Endodermal cell (in vitro differentiated cells): ENCODE data around the gene MRPS23. TPM values are rescaled to one million over a fixed set of nuclear protein-coding genes. Genes with fewer than 3 reads are reported as not detected.

Source experiments
- DNase-seq: peaks from one replicate; pipeline ENCODE4 v3.0.0-alpha.2; 2017
- H3K27ac ChIP-seq: 2 replicates; pipeline ENCODE4 v1.5.1; 2013; ENCODE audit warnings: mild to moderate bottlenecking, low read depth, low read length, moderate library complexity
- H3K27me3 ChIP-seq: 2 replicates; pipeline ENCODE4 v1.6.1; 2013; ENCODE audit warnings: mild to moderate bottlenecking, low read length, moderate library complexity; ENCODE audit not compliant: insufficient read depth, control insufficient read depth, poor library complexity, severe bottlenecking
- H3K36me3 ChIP-seq: 2 replicates; pipeline ENCODE4 v1.7.0; 2013; ENCODE audit warnings: mild to moderate bottlenecking, low read length, moderate library complexity; ENCODE audit not compliant: control insufficient read depth, insufficient read depth
- H3K4me1 ChIP-seq: one replicate; pipeline ENCODE4 v1.7.0; 2013; ENCODE audit warnings: low read length; ENCODE audit not compliant: control insufficient read depth, insufficient read depth
- H3K4me3 ChIP-seq: 2 replicates; pipeline ENCODE4 v1.5.1; 2013; ENCODE audit warnings: mild to moderate bottlenecking, low read length, moderate library complexity
- H3K9ac ChIP-seq: 2 replicates; pipeline ENCODE4 v1.6.1; 2013; ENCODE audit warnings: mild to moderate bottlenecking, low read length, moderate library complexity; ENCODE audit not compliant: poor library complexity, severe bottlenecking; ENCODE audit errors: extremely low read depth
- H3K9me3 ChIP-seq: 2 replicates; pipeline ENCODE4 v1.6.1; 2013; ENCODE audit warnings: mild to moderate bottlenecking, low read length, moderate library complexity; ENCODE audit not compliant: control insufficient read depth
- H3K27ac Mint-ChIP-seq: 2 replicates; pipeline ENCODE4 v1.8.0; 2020; ENCODE audit warnings: mixed read lengths
- H3K27me3 Mint-ChIP-seq: 2 replicates; pipeline ENCODE4 v1.8.0; 2021; ENCODE audit warnings: mild to moderate bottlenecking, mixed read lengths; ENCODE audit not compliant: insufficient read depth
- H3K36me3 Mint-ChIP-seq: 2 replicates; pipeline ENCODE4 v1.8.0; 2020; ENCODE audit warnings: low read depth, mixed read lengths
- H3K4me1 Mint-ChIP-seq: 2 replicates; pipeline ENCODE4 v1.8.0; 2020; ENCODE audit warnings: mixed read lengths
- H3K4me3 Mint-ChIP-seq: 2 replicates; pipeline ENCODE4 v1.8.0; 2020; ENCODE audit warnings: mild to moderate bottlenecking, moderate library complexity, mixed read lengths
- H3K9me3 Mint-ChIP-seq: 2 replicates; pipeline ENCODE4 v1.8.0; 2020; ENCODE audit warnings: mild to moderate bottlenecking, mixed read lengths
- CTCF ChIP-seq: fragments of 200-600 bp; sonication (generic); conservative IDR thresholded peaks from 2 replicates; pipeline ENCODE4 v1.5.0; 2021; ENCODE audit warnings: antibody characterized with exemption, mild to moderate bottlenecking
- WGBS, 2 experiments: methylation state at CpG; one replicate each; pipeline versions ENCODE4 v1.1.5 to v1.1.7; 2013; ENCODE audit warnings: missing lambda C conversion rate in 2 of 2, mixed read lengths in 1 of 2; ENCODE audit not compliant: insufficient coverage in 1 of 2, insufficient read length in 1 of 2; 5-methylcytosine and 5-hydroxymethylcytosine counted together
- total RNA-seq, 2 donors: library from RNA; stranded (reverse); fragmentation: NEBNext Ultra II Directional in 1 of 2; extraction: Animal tissue kit (Norgen Biotek cat#: 25700) in 1 of 2; gene quantifications; 2 replicates in 1 of 2; 3 replicates in 1 of 2; pipeline ENCODE4 v1.2.1, GENCODE V29; 2021

Gene MRPS23
- total RNA-seq, 2 donors from 2014 or later: 43.9 to 49.2 TPM

GRCh38 chr17:57858838-57859237, 9.0 kb upstream of the MRPS23 start:
- no peak overlapping the region for H3K27ac Mint-ChIP-seq
- H3K36me3 ChIP-seq: no peaks in the 10 kb centered on the region
- no peak overlapping the region for H3K27ac ChIP-seq
- peaks cover 39% of the 10 kb centered on the region for H3K27me3 Mint-ChIP-seq
- no peaks in the 10 kb centered on the region for H3K9me3 ChIP-seq
- WGBS, 2 experiments: 89 to 93% methylated on average over 3 to 5 of the region's 5 CpGs
- no peak overlapping the region for H3K9ac ChIP-seq
- H3K9me3 Mint-ChIP-seq: no peaks in the 10 kb centered on the region
- H3K4me3 Mint-ChIP-seq: no peak overlapping the region
- no peak overlapping the region for H3K4me3 ChIP-seq
- H3K36me3 Mint-ChIP-seq: no peaks in the 10 kb centered on the region
- no peaks in the 10 kb centered on the region for H3K27me3 ChIP-seq
- DNase-seq: no peak
- TF ChIP-seq CTCF: no peak
- H3K4me1 ChIP-seq: peaks cover 24% of the 10 kb centered on the region
- H3K4me1 Mint-ChIP-seq: peaks cover 25% of the 10 kb centered on the region

- H3K4me3 Mint-ChIP-seq: no peak overlapping the region
- peaks cover 39% of the 10 kb centered on the region for H3K4me1 Mint-ChIP-seq
- Histone ChIP-seq H3K27me3 (no peaks in the 10 kb centered on the region), H3K9ac (no peak overlapping the region), H3K4me1 (peaks cover 35% of the 10 kb centered on the region), H3K4me3 (no peak overlapping the region), H3K9me3 (no peaks in the 10 kb centered on the region), H3K27ac (no peak overlapping the region), H3K36me3 (no peaks in the 10 kb centered on the region)
- no peaks in the 10 kb centered on the region for H3K9me3 Mint-ChIP-seq
- DNase-seq: no peak
- no peak overlapping the region for H3K27ac Mint-ChIP-seq
- TF ChIP-seq CTCF: no peak
- peaks cover 22% of the 10 kb centered on the region for H3K27me3 Mint-ChIP-seq
- H3K36me3 Mint-ChIP-seq: no peaks in the 10 kb centered on the region
- 76 to 90% methylated on average over 7 to 10 of the region's 10 CpGs for WGBS, 2 experiments
Measured at GRCh38 chr17:57856792-57857620, 7.2 kb upstream of the MRPS23 start.

GRCh38 chr17:57855391-57856035, 5.7 kb upstream of the MRPS23 start:
- no peak for TF ChIP-seq CTCF
- Histone ChIP-seq H3K4me1 (peaks cover 29% of the 10 kb centered on the region), H3K36me3 (no peaks in the 10 kb centered on the region), H3K27me3 (no peaks in the 10 kb centered on the region), H3K27ac (no peak overlapping the region), H3K9ac (no peak overlapping the region), H3K9me3 (no peaks in the 10 kb centered on the region), H3K4me3 (no peak overlapping the region)
- DNase-seq: no peak
- peaks cover 11% of the 10 kb centered on the region for H3K27me3 Mint-ChIP-seq
- 79% methylated on average over 6 of the region's 6 CpGs; no CpG with 5 or more reads in 1 of the 2 experiments for WGBS, 2 experiments
- peaks cover 43% of the 10 kb centered on the region for H3K4me1 Mint-ChIP-seq
- H3K9me3 Mint-ChIP-seq: no peaks in the 10 kb centered on the region
- H3K36me3 Mint-ChIP-seq: no peaks in the 10 kb centered on the region
- H3K4me3 Mint-ChIP-seq: no peak overlapping the region
- peak overlapping the region; percentile 6 for H3K27ac Mint-ChIP-seq
